Measurements from ENCODE around the gene ZBP1.

Gene ZBP1

DNA sequence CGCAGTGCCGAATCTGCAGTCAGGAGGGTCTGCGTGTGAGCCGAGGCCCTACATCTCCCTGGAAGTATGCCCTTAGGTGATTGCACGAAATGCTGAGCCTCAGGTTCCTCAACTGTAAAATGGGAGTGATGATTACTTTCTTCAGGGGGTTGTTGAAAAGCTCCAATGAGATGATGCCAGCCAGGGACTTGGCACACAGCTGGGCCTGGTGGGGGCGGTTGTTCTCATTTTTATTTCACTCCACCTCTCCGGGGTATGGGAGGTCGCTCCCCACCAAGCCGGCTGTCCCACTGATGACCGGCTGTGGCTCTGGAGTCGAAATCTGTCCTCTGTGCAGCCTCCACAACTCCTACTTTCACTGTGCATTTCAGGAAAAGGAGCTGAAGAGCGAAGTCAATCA lies 51.3 kb downstream of the ZBP1 start:
- FAIRE-seq (no peak), DNase-seq (ENCODE audit: insufficient read length) (no peak)
- TF ChIP-seq TAF1 (IDR thresholded peaks at IDR 0.05; ENCODE audit: borderline replicate concordance, low read depth, low read length) (no peak), POLR2AphosphoS5 (IDR thresholded peaks at IDR 0.05; ENCODE audit: low read depth, low read length) (no peak), POLR2A (IDR thresholded peaks at IDR 0.05; ENCODE audit: low read depth, low read length) (no peak)

DNA sequence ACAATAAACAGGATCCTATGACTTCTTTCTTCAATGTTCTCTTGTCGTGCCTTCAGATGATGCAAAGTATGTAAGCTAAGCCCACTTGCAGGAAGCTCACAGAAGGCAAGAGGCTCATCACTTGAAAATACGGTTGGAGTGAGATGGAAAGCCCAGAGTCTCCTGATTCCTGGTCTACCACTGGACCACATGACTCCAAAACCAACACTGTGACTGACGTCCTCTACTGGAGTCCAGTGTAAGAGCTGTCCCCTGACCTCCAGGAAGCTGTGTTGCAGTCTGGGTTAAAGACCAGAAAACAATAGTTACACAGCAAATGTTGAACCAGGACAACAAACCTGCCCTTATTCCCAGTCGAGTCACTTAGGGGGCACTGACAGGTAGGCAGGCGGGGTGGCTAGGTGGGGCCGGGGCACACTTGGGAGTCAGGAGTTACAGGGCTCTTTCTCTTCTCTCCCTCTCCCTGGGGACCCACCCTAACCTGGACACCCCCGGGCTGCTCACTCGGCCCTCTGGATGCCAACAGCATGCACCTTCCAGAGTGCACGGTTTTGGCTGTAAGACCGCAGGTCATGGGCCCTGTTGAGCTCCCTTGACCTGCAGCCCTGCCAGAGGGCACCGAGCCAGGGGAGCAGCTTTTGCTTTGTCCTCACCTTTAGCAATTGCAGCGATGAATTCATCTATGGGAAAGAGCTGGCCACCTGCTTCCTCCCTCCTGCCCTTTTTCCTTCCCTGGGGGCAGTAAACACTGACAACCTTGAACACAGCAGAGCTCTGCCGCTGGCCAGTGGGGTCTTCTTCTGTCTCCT lies 51.9 kb downstream of the ZBP1 start:
- FAIRE-seq (no peak), DNase-seq (ENCODE audit: insufficient read length) (no peak)
- TF ChIP-seq POLR2A (IDR thresholded peaks at IDR 0.05; ENCODE audit: low read depth, low read length), result no peak
- TF ChIP-seq POLR2AphosphoS5 (IDR thresholded peaks at IDR 0.05; ENCODE audit: low read depth, low read length), result no peak
- no peak for TF ChIP-seq TAF1 (IDR thresholded peaks at IDR 0.05; ENCODE audit: borderline replicate concordance, low read depth, low read length)

GRCh38 chr20:57567471-57568079 lies 52.7 kb downstream of the ZBP1 start:
- no peak for DNase-seq (ENCODE audit: insufficient read length)
- TF ChIP-seq POLR2AphosphoS5 (IDR thresholded peaks at IDR 0.05; ENCODE audit: low read depth, low read length) (no peak), POLR2A (IDR thresholded peaks at IDR 0.05; ENCODE audit: low read depth, low read length) (no peak), TAF1 (IDR thresholded peaks at IDR 0.05; ENCODE audit: borderline replicate concordance, low read depth, low read length) (no peak)
- FAIRE-seq, result no peak

DNA sequence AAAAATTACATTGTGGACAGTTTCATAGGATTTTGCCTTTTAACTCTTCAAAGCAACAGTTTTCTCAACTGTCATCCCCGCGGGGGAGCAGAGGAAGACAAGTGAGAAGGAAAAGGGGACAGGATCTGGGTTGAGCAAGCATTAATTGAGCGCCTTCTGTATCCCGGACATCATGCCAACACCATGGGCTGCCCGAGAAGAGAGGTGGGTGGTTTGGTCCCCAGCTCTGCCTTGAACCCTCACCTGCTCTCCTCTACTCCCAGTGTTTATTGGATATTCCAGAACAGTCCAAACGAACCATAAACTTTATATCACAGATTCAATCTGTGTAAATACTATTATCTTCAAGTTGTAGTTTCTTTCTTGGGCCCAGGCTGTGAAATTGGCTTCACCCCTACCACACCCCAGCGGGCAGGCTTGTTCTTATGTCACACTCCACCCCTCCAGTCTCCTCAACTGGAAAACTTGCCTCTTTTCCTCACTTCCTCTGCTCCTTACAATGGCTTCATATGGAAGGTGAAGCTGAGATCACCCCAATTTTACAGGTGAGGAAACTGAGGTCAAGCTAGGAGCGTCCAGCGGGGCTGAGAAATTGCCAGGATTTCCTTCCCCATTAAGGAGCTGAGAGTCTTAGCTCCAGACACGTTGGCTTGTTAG lies 53.3 kb downstream of the ZBP1 start:
- DNase-seq (ENCODE audit: insufficient read length) (no peak), FAIRE-seq (no peak)
- TF ChIP-seq TAF1 (IDR thresholded peaks at IDR 0.05; ENCODE audit: borderline replicate concordance, low read depth, low read length), result no peak
- TF ChIP-seq POLR2A (IDR thresholded peaks at IDR 0.05; ENCODE audit: low read depth, low read length), result no peak
- TF ChIP-seq POLR2AphosphoS5 (IDR thresholded peaks at IDR 0.05; ENCODE audit: low read depth, low read length), result no peak

DNA sequence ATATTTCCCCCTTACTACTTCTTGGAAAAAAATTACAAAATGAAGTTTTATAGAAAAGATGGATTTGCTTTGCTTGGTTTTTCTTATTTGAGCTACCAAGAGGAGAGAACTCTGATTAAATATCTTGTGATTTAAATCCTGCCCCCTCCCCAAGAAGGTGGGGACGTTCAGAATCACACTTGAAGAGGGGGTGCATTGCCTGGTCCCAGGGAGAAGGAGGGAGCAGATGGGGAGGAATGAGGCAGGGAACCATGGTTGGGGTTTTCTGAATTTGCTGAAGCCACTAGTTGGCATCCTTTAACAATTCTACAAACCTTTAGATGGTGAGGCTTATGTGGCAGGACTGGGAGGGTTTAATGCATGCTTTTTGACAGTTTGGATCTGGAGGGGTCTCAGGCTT lies 53.8 kb downstream of the ZBP1 start:
- DNase-seq (ENCODE audit: insufficient read length), result no peak
- no peak for FAIRE-seq
- TF ChIP-seq POLR2A (IDR thresholded peaks at IDR 0.05; ENCODE audit: low read depth, low read length) (no peak), TAF1 (IDR thresholded peaks at IDR 0.05; ENCODE audit: borderline replicate concordance, low read depth, low read length) (no peak), POLR2AphosphoS5 (IDR thresholded peaks at IDR 0.05; ENCODE audit: low read depth, low read length) (no peak)

GRCh38 chr20:57564951-57565642 lies 55.1 kb downstream of the ZBP1 start:
- no peak for TF ChIP-seq POLR2AphosphoS5 (IDR thresholded peaks at IDR 0.05; ENCODE audit: low read depth, low read length)
- no peak for TF ChIP-seq TAF1 (IDR thresholded peaks at IDR 0.05; ENCODE audit: borderline replicate concordance, low read depth, low read length)
- TF ChIP-seq POLR2A (IDR thresholded peaks at IDR 0.05; ENCODE audit: low read depth, low read length), result no peak
- no peak for FAIRE-seq
- DNase-seq (ENCODE audit: insufficient read length), result no peak

DNA sequence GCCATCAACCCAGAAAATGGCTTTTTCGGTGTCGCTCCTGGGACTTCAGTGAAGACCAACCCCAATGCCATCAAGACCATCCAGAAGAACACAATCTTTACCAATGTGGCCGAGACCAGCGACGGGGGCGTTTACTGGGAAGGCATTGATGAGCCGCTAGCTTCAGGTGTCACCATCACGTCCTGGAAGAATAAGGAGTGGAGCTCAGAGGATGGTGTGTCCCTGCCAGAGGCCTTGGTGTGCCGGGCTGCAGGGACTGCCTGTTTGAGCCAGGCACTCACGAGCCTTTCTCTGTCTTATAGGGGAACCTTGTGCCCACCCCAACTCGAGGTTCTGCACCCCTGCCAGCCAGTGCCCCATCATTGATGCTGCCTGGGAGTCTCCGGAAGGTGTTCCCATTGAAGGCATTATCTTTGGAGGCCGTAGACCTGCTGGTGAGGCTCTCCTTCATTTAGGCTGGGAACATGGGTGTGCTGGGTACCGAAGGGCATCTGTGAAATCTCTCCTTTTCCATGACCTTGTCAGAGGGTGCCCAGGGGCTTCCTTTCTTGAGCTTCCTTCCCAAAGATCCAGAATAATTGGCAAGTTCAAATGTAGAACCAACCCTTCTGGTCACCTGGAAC lies 55.9 kb downstream of the ZBP1 start:
- no peak for DNase-seq (ENCODE audit: insufficient read length)
- no peak for FAIRE-seq
- TF ChIP-seq TAF1 (IDR thresholded peaks at IDR 0.05; ENCODE audit: borderline replicate concordance, low read depth, low read length), result no peak
- no peak for TF ChIP-seq POLR2AphosphoS5 (IDR thresholded peaks at IDR 0.05; ENCODE audit: low read depth, low read length)
- no peak for TF ChIP-seq POLR2A (IDR thresholded peaks at IDR 0.05; ENCODE audit: low read depth, low read length)

GRCh38 chr20:57563522-57563921 lies 56.7 kb downstream of the ZBP1 start:
- TF ChIP-seq TAF1 (IDR thresholded peaks at IDR 0.05; ENCODE audit: borderline replicate concordance, low read depth, low read length) (no peak), POLR2AphosphoS5 (IDR thresholded peaks at IDR 0.05; ENCODE audit: low read depth, low read length) (no peak), POLR2A (IDR thresholded peaks at IDR 0.05; ENCODE audit: low read depth, low read length) (no peak)
- FAIRE-seq (no peak), DNase-seq (ENCODE audit: insufficient read length) (no peak)

GRCh38 chr20:57562541-57563465 lies 57.4 kb downstream of the ZBP1 start:
- FAIRE-seq (no peak), DNase-seq (ENCODE audit: insufficient read length) (no peak)
- no peak for TF ChIP-seq POLR2A (IDR thresholded peaks at IDR 0.05; ENCODE audit: low read depth, low read length)
- no peak for TF ChIP-seq TAF1 (IDR thresholded peaks at IDR 0.05; ENCODE audit: borderline replicate concordance, low read depth, low read length)
- TF ChIP-seq POLR2AphosphoS5 (IDR thresholded peaks at IDR 0.05; ENCODE audit: low read depth, low read length), result no peak

All from GM12892 (cell line).